HepG2 (cell line): ENCODE results near the gene CAMSAP2. TPM values are rescaled to one million over a fixed set of nuclear protein-coding genes. Genes with fewer than 3 reads are reported as not detected.

Experiments used
- ARNTL ChIP-seq: sonication (generic); formaldehyde crosslinking; IDR thresholded peaks from 2 replicates; pipeline ENCODE4 v1.4.0; 2020; ENCODE audit warnings: mild to moderate bottlenecking, missing genetic modification reagents
- CBX5 ChIP-seq: sonication (generic); formaldehyde crosslinking; IDR thresholded peaks from 2 replicates; pipeline ENCODE4 v1.4.0; 2020; ENCODE audit warnings: missing genetic modification reagents, borderline replicate concordance
- CREB1 ChIP-seq, 2 experiments: fragments of 450-650 bp in 1 of 2; IDR thresholded peaks; 2 replicates each; pipeline ENCODE4 v1.6.1; 2016 to 2017; ENCODE audit warnings: control low read depth in 1 of 2, mild to moderate bottlenecking in 1 of 2, missing compliant biosample characterization in 1 of 2, missing genetic modification characterization in 1 of 2
- HDAC6 ChIP-seq: fragments of 200-600 bp; sonication (generic); IDR thresholded peaks from 2 replicates; pipeline ENCODE4 v1.7.0; 2017; ENCODE audit warnings: mild to moderate bottlenecking, antibody characterized with exemption, low read length, low read depth
- HES4 ChIP-seq: sonication (generic); formaldehyde crosslinking; IDR thresholded peaks from 2 replicates; pipeline ENCODE4 v1.9.0; 2021; ENCODE audit warnings: mild to moderate bottlenecking, missing genetic modification reagents, borderline replicate concordance
- KDM2A ChIP-seq: sonication (generic); formaldehyde crosslinking; IDR thresholded peaks from 2 replicates; pipeline ENCODE4 v1.4.0; 2020; ENCODE audit warnings: low read depth, missing genetic modification reagents, borderline replicate concordance
- NRL ChIP-seq: sonication (generic); formaldehyde crosslinking; IDR thresholded peaks from 2 replicates; pipeline ENCODE4 v1.5.0; 2020; ENCODE audit warnings: missing genetic modification reagents, mild to moderate bottlenecking, moderate library complexity, borderline replicate concordance
- POLR2G ChIP-seq: fragments of 200-400 bp; formaldehyde crosslinking; IDR thresholded peaks from 2 replicates; pipeline ENCODE4 v1.6.1; 2018; ENCODE audit warnings: mild to moderate bottlenecking, low read depth, low read length, moderate library complexity
- REL ChIP-seq: sonication (generic); formaldehyde crosslinking; conservative IDR thresholded peaks from 2 replicates; pipeline ENCODE4 v1.8.0; 2022; ENCODE audit warnings: mild to moderate bottlenecking, missing genetic modification reagents, moderate library complexity
- REPIN1 ChIP-seq: sonication (generic); formaldehyde crosslinking; IDR thresholded peaks from 2 replicates; pipeline ENCODE4 v1.8.0; 2022; ENCODE audit warnings: missing genetic modification reagents, low read depth, mild to moderate bottlenecking, borderline replicate concordance
- SAP130 ChIP-seq: IDR thresholded peaks from 2 replicates; pipeline ENCODE4 v1.6.1; 2016; ENCODE audit warnings: low read depth
- SNAPC2 ChIP-seq: sonication (generic); formaldehyde crosslinking; IDR thresholded peaks from 2 replicates; pipeline ENCODE4 v1.8.1; 2022; ENCODE audit warnings: mild to moderate bottlenecking, missing genetic modification reagents
- SNRNP70 ChIP-seq: fragments of 200-400 bp; formaldehyde crosslinking; IDR thresholded peaks from 2 replicates; pipeline ENCODE4 v1.6.1; 2017; ENCODE audit warnings: mild to moderate bottlenecking, low read depth, low read length, moderate library complexity
- TP53 ChIP-seq: sonication (generic); formaldehyde crosslinking; conservative IDR thresholded peaks from 2 replicates; pipeline ENCODE4 v1.4.0; 2020; ENCODE audit warnings: missing genetic modification reagents
- YY1 ChIP-seq: IDR thresholded peaks from 2 replicates; pipeline ENCODE4 v1.6.1; 2011; ENCODE audit warnings: low read length, low read depth, moderate library complexity, mild to moderate bottlenecking; ENCODE audit not compliant: insufficient read depth, insufficient replicate concordance
- ZNF441 ChIP-seq: sonication (generic); formaldehyde crosslinking; IDR thresholded peaks from 2 replicates; pipeline ENCODE4 v1.7.0; 2021; ENCODE audit warnings: missing genetic modification reagents, borderline replicate concordance
- ZNF451 ChIP-seq: sonication (generic); formaldehyde crosslinking; IDR thresholded peaks from 2 replicates; pipeline ENCODE4 v1.5.0; 2020; ENCODE audit warnings: mild to moderate bottlenecking, missing genetic modification reagents
- ZNF605 ChIP-seq: sonication (generic); formaldehyde crosslinking; IDR thresholded peaks from 2 replicates; pipeline ENCODE4 v1.8.0; 2022; ENCODE audit warnings: mild to moderate bottlenecking, missing genetic modification reagents
- ZNF879 ChIP-seq: sonication (generic); formaldehyde crosslinking; IDR thresholded peaks from 2 replicates; pipeline ENCODE4 v1.8.1; 2023; ENCODE audit warnings: missing genetic modification reagents
- polyA plus RNA-seq, 8 experiments: library from polyadenylated mRNA; depleted of rRNA in 3 of 8; stranded (reverse) in 7 of 8; unstranded in 1 of 8; fragments of >200 nt; fragmentation: Illumina TruSeq in 4 of 8; extraction: Trizol in 4 of 8; gene quantifications; 2 replicates each; pipeline versions ENCODE4 v1.2.1 to v1.2.3, GENCODE V29; 2011 to 2016; ENCODE audit warnings: low read depth in 4 of 8, missing spikeins in 1 of 8, mixed read lengths in 1 of 8; ENCODE audit not compliant: insufficient read depth in 1 of 8
- total RNA-seq, 5 experiments: library from RNA; depleted of rRNA; stranded (reverse); fragments of >200 nt; fragmentation: Illumina TruSeq; extraction: Trizol; gene quantifications; 2 replicates each; pipeline ENCODE4 v1.2.3, GENCODE V29; 2016; ENCODE audit warnings: low read depth in 1 of 5
- TF ChIP-seq, protein P1 (sequence below): sonication (generic); formaldehyde crosslinking; conservative IDR thresholded peaks from 2 replicates; pipeline ENCODE4 v1.4.0; 2020; ENCODE audit warnings: missing genetic modification reagents
- TF ChIP-seq, protein P2 (sequence below): IDR thresholded peaks from 2 replicates; pipeline ENCODE4 v1.6.1; 2016; ENCODE audit warnings: mild to moderate bottlenecking, missing biosample characterization, missing genetic modification reagents
- TF ChIP-seq, protein P3 (sequence below): sonication (generic); formaldehyde crosslinking; IDR thresholded peaks from 2 replicates; pipeline ENCODE4 v1.5.0; 2020; ENCODE audit warnings: mild to moderate bottlenecking, missing genetic modification reagents, moderate library complexity
- TF ChIP-seq, protein P4 (sequence below), 2 experiments: sonication (generic) in 1 of 2; formaldehyde crosslinking in 1 of 2; IDR thresholded peaks; 2 replicates each; pipeline versions ENCODE4 v1.4.0 to v1.6.1; 2018 to 2020; ENCODE audit warnings: missing genetic modification reagents in 2 of 2, borderline replicate concordance in 1 of 2, low read depth in 1 of 2, mild to moderate bottlenecking in 1 of 2, missing biosample characterization in 1 of 2

The CAMSAP2 gene
- total and polyA plus RNA-seq, 2 of the 13 experiments (the other 11 are each of a cell fraction or from before 2014, with no cell fraction given) = 3.4 to 8.2 TPM

DNA sequence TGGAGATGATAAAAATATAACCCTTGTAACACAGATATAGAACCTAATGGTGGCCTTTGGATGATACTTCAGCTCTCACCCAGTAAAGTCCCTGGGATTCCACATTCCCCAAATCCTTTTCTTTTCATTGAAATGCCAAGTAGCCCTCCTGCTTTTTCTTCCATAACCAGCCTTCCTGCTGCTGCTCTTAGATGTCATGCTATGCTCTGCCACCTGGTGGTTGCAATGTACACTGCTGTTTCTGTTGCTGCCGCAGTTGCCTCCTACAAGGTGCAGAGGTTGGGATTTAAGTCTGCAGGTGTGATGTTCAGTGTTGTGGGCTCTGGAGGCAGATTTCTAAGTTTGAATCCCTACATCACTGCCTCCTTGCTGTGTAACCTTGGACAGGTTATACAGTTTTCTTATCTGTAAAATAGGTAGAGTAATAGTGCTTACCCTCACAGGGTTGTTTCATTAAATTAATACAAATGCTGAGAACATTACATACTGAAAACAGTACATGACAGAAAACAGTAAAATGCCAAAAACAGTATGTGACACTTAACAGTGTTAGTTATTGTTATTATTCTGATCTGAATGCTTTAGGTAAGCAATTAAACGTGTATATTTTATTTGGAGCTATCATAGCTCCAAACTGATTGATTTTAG, 64.3 kb downstream of the CAMSAP2 start (continued):
- TF ChIP-seq ZNF879 (CRISPR knock-in tag) (no peak), HES4 (CRISPR knock-in tag) (no peak), SAP130 (CRISPR knock-in tag) (0 out of 2 replicates have a peak, but pooled peaks have one; percentile 41), ARNTL (CRISPR knock-in tag) (no peak), ZNF605 (CRISPR knock-in tag) (no peak), NRL (no peak), HDAC6 (no peak), TP53 (CRISPR knock-in tag) (no peak), ZNF451 (CRISPR knock-in tag) (no peak), YY1 (no peak), CBX5 (CRISPR knock-in tag) (0 out of 2 replicates have a peak, but pooled peaks have one; percentile 37), ZNF441 (no peak), POLR2G (no peak), SNAPC2 (CRISPR knock-in tag) (peak; percentile 41; the same call in 1 of the 2 replicates), KDM2A (CRISPR knock-in tag) (peak; percentile 66), REL (CRISPR knock-in tag) (no peak), CREB1 (IDR thresholded peaks at IDR 0.05) (no peak), CREB1 (CRISPR knock-in tag; IDR thresholded peaks at IDR 0.05) (0 out of 2 replicates have a peak, but pooled peaks have one; percentile 18), SNRNP70 (no peak), REPIN1 (CRISPR knock-in tag) (peak; percentile 44; the same call in 1 of the 2 replicates)
- TF ChIP-seq, protein P1, sequence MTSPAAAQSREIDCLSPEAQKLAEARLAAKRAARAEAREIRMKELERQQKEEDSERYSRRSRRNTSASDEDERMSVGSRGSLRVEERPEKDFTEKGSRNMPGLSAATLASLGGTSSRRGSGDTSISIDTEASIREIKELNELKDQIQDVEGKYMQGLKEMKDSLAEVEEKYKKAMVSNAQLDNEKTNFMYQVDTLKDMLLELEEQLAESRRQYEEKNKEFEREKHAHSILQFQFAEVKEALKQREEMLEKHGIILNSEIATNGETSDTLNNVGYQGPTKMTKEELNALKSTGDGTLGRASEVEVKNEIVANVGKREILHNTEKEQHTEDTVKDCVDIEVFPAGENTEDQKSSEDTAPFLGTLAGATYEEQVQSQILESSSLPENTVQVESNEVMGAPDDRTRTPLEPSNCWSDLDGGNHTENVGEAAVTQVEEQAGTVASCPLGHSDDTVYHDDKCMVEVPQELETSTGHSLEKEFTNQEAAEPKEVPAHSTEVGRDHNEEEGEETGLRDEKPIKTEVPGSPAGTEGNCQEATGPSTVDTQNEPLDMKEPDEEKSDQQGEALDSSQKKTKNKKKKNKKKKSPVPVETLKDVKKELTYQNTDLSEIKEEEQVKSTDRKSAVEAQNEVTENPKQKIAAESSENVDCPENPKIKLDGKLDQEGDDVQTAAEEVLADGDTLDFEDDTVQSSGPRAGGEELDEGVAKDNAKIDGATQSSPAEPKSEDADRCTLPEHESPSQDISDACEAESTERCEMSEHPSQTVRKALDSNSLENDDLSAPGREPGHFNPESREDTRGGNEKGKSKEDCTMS (CRISPR knock-in tag) = no peak
- TF ChIP-seq, protein P2, sequence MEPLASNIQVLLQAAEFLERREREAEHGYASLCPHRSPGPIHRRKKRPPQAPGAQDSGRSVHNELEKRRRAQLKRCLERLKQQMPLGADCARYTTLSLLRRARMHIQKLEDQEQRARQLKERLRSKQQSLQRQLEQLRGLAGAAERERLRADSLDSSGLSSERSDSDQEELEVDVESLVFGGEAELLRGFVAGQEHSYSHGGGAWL (CRISPR knock-in tag) = no peak
- TF ChIP-seq, protein P3, sequence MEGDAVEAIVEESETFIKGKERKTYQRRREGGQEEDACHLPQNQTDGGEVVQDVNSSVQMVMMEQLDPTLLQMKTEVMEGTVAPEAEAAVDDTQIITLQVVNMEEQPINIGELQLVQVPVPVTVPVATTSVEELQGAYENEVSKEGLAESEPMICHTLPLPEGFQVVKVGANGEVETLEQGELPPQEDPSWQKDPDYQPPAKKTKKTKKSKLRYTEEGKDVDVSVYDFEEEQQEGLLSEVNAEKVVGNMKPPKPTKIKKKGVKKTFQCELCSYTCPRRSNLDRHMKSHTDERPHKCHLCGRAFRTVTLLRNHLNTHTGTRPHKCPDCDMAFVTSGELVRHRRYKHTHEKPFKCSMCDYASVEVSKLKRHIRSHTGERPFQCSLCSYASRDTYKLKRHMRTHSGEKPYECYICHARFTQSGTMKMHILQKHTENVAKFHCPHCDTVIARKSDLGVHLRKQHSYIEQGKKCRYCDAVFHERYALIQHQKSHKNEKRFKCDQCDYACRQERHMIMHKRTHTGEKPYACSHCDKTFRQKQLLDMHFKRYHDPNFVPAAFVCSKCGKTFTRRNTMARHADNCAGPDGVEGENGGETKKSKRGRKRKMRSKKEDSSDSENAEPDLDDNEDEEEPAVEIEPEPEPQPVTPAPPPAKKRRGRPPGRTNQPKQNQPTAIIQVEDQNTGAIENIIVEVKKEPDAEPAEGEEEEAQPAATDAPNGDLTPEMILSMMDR (CRISPR knock-in tag) = peak; percentile 91
- TF ChIP-seq, protein P4, sequence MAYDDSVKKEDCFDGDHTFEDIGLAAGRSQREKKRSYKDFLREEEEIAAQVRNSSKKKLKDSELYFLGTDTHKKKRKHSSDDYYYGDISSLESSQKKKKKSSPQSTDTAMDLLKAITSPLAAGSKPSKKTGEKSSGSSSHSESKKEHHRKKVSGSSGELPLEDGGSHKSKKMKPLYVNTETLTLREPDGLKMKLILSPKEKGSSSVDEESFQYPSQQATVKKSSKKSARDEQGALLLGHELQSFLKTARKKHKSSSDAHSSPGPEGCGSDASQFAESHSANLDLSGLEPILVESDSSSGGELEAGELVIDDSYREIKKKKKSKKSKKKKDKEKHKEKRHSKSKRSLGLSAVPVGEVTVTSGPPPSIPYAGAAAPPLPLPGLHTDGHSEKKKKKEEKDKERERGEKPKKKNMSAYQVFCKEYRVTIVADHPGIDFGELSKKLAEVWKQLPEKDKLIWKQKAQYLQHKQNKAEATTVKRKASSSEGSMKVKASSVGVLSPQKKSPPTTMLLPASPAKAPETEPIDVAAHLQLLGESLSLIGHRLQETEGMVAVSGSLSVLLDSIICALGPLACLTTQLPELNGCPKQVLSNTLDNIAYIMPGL (CRISPR knock-in tag; IDR thresholded peaks at IDR 0.05; ENCODE audit: borderline replicate concordance in 1 of 2, low read depth in 1 of 2) = 0 out of 4 replicates have a peak, but pooled peaks of 1 of the 2 experiments have one; percentile 48
